NAMALWA (cell line): ENCODE data around the gene VMAC.
A peak's percentile ranks its signal among the peaks of the same experiment; 100 is the strongest.

ENCODE experiments used
- DNase-seq: peaks from one replicate; pipeline ENCODE4 v3.0.0-alpha.2; 2015; ENCODE audit warnings: low spot score

Gene VMAC

GRCh38 chr19:5884065-5884811 is 20.4 kb upstream of the VMAC start:
- DNase-seq, result peak; percentile 56

GRCh38 chr19:5889288-5889971 is 15.2 kb upstream of the VMAC start:
- no peak for DNase-seq

GRCh38 chr19:5890099-5890498 is 14.6 kb upstream of the VMAC start:
- no peak for DNase-seq

GRCh38 chr19:5891572-5891937 is 13.1 kb upstream of the VMAC start:
- no peak for DNase-seq

GRCh38 chr19:5891938-5892771 is 12.5 kb upstream of the VMAC start:
- DNase-seq, result no peak

- DNase-seq, result no peak
Observed at GRCh38 chr19:5892772-5893275, 11.8 kb upstream of the VMAC start.

- DNase-seq, result no peak
Observed at GRCh38 chr19:5893296-5893903, 11.3 kb upstream of the VMAC start.

- no peak for DNase-seq
Observed at GRCh38 chr19:5893907-5894703, 10.6 kb upstream of the VMAC start.

GRCh38 chr19:5894704-5895349 is 9.8 kb upstream of the VMAC start:
- no peak for DNase-seq

- no peak for DNase-seq
Observed at GRCh38 chr19:5895409-5895808, 9.3 kb upstream of the VMAC start.

GRCh38 chr19:5895890-5896289 is 8.8 kb upstream of the VMAC start:
- DNase-seq, result no peak

- no peak for DNase-seq
Observed at GRCh38 chr19:5896365-5897076, 8.2 kb upstream of the VMAC start.

- no peak for DNase-seq
Observed at GRCh38 chr19:5897189-5897969, 7.3 kb upstream of the VMAC start.

- DNase-seq, result no peak
Observed at GRCh38 chr19:5899728-5900526, 4.7 kb upstream of the VMAC start.

GRCh38 chr19:5900976-5901375 is 3.7 kb upstream of the VMAC start:
- DNase-seq, result no peak

GRCh38 chr19:5903056-5903623 is 1.5 kb upstream of the VMAC start:
- DNase-seq, result no peak

GRCh38 chr19:5903624-5904351 is 884 bp upstream of the VMAC start, which contains the start of gene NDUFA11:
Gene NDUFA11, minus strand, starts transcription at chr19:5903790. Its CDS starts 82 bp downstream, at chr19:5903708.
- peak; percentile 95 for DNase-seq
